ENCODE measurements around the gene EGFL6. TPM values are rescaled to one million over a fixed set of nuclear protein-coding genes. Genes with fewer than 3 reads are reported as not detected.

EGFL6 gene
- total and polyA plus RNA-seq, 2 of the 13 experiments (the other 11 are each of a cell fraction or from before 2014, with no cell fraction given) = not detected

- TF ChIP-seq HNRNPL (IDR thresholded peaks at IDR 0.05; ENCODE audit: low read depth, low read length) (no peak), MIER3 (CRISPR knock-in tag; IDR thresholded peaks at IDR 0.05; ENCODE audit: borderline replicate concordance) (no peak; the same call in 1 of the 2 replicates), ELF1 (CRISPR knock-in tag; IDR thresholded peaks at IDR 0.05) (peak; percentile 58), ZBTB33 (CRISPR knock-in tag; IDR thresholded peaks at IDR 0.05) (no peak), TAF1 (CRISPR knock-in tag; IDR thresholded peaks at IDR 0.05) (peak; percentile 46), TBX2 (CRISPR knock-in tag; IDR thresholded peaks at IDR 0.05; ENCODE audit: borderline replicate concordance) (peak; percentile 34; the same call in 1 of the 2 replicates), SIN3A (IDR thresholded peaks at IDR 0.05; ENCODE audit: borderline replicate concordance, low read depth, low read length) (no peak), ZNF770 (CRISPR knock-in tag; IDR thresholded peaks at IDR 0.05) (no peak), MLLT10 (CRISPR knock-in tag; IDR thresholded peaks at IDR 0.05) (no peak), MNT (IDR thresholded peaks at IDR 0.05) (peak; percentile 86), ZFP62 (CRISPR knock-in tag; IDR thresholded peaks at IDR 0.05) (no peak), EP300 (IDR thresholded peaks at IDR 0.05; ENCODE audit: low read depth in 2 of 2, low read length in 2 of 2) (no peak), EP300 (CRISPR knock-in tag; IDR thresholded peaks at IDR 0.05; ENCODE audit: borderline replicate concordance) (no peak), ZNF501 (CRISPR knock-in tag; IDR thresholded peaks at IDR 0.05) (0 out of 2 replicates have a peak, but pooled peaks have one; percentile 22), FOSL1 (CRISPR knock-in tag; IDR thresholded peaks at IDR 0.05; ENCODE audit: borderline replicate concordance) (no peak), ZNF563 (CRISPR knock-in tag; IDR thresholded peaks at IDR 0.05) (no peak), NFKBIZ (CRISPR knock-in tag; IDR thresholded peaks at IDR 0.05) (no peak), ZXDC (CRISPR knock-in tag; IDR thresholded peaks at IDR 0.05) (no peak), ZNF333 (CRISPR knock-in tag; IDR thresholded peaks at IDR 0.05; ENCODE audit: borderline replicate concordance) (no peak), ZMYM4 (CRISPR knock-in tag; IDR thresholded peaks at IDR 0.05) (peak; percentile 40; the same call in 1 of the 2 replicates), AGO1 (IDR thresholded peaks at IDR 0.05; ENCODE audit: low read depth, low read length, poor library complexity, severe bottlenecking) (no peak), PHF5A (CRISPR knock-in tag; IDR thresholded peaks at IDR 0.05; ENCODE audit: low read depth, unreplicated experiment) (no peak)
Observed at GRCh38 chrX:13652850-13653693, 83.7 kb downstream of the EGFL6 start, which contains the start of gene TCEANC (continued).
